C4-2B (cell line): ENCODE results near the gene CHCHD6.

ENCODE experiments used
- H3K27ac ChIP-seq: fragments of 450-650 bp; 2 replicates; pipeline ENCODE4 v1.5.1; 2017
- ZFX ChIP-seq: fragments of 450-650 bp; IDR thresholded peaks from 2 replicates; pipeline ENCODE4 v1.6.1; 2017
- TF ChIP-seq, protein P1 (sequence below): fragments of 450-650 bp; conservative IDR thresholded peaks from 2 replicates; pipeline ENCODE4 v1.5.1; 2017; ENCODE audit warnings: mild to moderate bottlenecking

Gene CHCHD6

DNA sequence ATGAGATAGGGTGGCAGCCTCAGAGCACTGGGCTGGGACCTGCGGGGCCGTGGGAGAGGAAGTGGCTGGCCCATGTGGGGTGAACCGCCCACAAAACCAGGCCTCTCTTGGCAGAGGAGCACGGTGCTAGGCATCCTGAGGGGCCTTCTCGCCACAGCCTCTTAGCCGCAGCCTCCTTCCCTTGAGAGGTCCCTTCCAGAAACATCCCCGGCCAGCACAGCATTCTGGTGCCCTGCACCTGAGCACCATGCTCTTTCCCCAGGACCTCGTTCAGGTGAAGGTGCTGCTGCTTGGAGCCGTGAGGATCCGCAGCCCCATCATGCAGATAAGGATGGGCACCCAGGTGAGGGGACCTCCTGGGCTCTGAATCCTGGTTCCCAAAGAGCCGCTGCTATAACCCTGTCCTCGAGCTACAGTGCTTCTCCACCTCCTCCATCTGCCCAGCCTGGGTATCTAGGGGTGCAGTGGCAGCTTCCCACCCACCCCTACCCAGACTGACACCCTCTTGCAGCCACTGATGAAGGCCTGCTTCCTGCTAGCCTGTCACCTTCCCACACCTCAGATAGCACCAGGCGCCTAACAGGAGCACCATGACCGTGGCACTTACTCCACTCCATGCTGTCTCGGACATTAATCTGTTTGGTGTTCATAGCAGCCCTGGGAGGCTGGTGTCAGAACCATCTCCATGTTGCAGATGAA lies 37.9 kb upstream of the CHCHD6 start:
- TF ChIP-seq, protein P1, sequence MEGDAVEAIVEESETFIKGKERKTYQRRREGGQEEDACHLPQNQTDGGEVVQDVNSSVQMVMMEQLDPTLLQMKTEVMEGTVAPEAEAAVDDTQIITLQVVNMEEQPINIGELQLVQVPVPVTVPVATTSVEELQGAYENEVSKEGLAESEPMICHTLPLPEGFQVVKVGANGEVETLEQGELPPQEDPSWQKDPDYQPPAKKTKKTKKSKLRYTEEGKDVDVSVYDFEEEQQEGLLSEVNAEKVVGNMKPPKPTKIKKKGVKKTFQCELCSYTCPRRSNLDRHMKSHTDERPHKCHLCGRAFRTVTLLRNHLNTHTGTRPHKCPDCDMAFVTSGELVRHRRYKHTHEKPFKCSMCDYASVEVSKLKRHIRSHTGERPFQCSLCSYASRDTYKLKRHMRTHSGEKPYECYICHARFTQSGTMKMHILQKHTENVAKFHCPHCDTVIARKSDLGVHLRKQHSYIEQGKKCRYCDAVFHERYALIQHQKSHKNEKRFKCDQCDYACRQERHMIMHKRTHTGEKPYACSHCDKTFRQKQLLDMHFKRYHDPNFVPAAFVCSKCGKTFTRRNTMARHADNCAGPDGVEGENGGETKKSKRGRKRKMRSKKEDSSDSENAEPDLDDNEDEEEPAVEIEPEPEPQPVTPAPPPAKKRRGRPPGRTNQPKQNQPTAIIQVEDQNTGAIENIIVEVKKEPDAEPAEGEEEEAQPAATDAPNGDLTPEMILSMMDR, result no peak
- no peak overlapping the region for H3K27ac ChIP-seq

DNA sequence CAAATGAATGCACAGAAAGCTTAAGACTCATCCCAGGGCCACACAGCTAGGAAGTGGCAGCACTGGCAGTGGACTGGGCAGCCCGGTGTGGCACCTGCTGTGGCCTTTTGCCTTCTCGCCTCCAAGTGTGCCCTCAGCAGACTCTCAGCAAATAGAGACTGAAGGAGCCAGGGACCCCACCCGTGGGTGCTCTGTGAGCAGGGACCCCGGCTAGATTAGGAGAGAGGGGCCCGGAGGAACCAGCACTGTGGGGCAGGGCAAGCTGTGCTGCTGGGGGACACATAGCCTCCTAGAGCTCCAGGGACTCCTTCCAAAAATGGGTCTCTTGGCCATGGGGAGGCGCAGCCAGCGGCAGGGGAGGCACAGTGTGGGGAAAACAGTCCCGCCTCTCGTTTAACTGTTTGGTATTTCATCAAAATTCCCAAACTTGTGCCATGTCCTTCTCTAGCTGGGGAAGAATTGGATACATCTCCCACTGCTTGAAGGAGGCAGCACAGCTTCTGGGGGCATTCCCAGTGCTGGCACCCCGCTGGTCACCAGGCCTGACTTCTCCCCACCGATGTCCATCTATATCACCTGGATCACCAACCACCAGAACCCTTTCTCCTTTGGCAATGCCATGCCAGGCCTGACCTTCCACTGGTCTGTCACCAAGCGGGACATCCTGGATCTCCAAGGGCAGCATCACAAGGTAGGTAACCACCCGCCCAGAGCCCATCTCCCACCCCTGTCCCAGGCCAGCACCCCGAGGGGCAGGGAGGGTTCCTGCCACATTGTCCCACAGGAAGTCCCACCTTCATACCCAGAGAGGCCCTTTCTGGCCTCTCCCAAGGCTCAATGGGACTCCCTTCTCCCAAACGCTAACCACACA lies 37.1 kb upstream of the CHCHD6 start:
- no peak overlapping the region for H3K27ac ChIP-seq
- TF ChIP-seq ZFX, result no peak
- TF ChIP-seq, protein P1, result no peak

DNA sequence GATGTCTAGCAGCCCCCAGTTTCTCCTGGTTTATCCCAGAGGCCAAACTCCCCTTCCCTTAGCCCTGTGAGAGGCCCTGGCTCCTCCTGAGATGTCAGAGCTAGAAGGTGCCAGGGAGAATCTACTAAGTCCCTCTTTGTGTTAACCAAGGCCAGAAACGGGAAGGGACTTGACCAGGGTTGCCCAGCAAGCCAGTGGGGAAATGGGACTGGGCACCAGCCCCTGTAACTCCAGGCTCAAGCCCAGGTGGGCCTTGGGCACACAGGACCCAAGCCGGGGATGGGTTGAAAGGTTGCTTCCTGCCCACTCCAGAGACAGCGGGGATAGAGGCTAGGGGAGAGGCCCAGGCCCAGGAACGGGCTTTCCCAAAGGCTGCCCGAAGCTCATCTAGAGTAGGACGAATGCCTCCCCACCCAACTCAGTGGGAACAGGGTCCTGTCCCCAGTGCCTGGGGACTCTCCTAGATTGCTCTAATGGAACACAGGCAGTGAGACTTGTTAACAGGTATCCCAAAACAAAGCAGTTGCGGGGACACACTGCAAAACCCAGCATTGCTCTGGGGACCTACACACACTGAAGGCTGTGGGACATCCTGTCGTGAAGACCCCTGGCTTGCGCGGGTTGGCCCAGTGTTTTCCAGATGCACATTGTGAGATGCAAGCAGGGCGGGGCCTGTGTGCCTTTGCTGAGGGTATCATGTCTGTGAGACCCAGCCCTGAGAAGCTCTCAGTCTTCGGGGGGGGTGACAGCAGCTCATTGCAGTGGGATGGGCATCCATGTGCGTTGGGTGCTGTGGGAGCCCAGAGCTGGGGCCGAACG lies 36.2 kb upstream of the CHCHD6 start:
- TF ChIP-seq, protein P1, result no peak
- no peak for TF ChIP-seq ZFX
- H3K27ac ChIP-seq, result no peak overlapping the region

DNA sequence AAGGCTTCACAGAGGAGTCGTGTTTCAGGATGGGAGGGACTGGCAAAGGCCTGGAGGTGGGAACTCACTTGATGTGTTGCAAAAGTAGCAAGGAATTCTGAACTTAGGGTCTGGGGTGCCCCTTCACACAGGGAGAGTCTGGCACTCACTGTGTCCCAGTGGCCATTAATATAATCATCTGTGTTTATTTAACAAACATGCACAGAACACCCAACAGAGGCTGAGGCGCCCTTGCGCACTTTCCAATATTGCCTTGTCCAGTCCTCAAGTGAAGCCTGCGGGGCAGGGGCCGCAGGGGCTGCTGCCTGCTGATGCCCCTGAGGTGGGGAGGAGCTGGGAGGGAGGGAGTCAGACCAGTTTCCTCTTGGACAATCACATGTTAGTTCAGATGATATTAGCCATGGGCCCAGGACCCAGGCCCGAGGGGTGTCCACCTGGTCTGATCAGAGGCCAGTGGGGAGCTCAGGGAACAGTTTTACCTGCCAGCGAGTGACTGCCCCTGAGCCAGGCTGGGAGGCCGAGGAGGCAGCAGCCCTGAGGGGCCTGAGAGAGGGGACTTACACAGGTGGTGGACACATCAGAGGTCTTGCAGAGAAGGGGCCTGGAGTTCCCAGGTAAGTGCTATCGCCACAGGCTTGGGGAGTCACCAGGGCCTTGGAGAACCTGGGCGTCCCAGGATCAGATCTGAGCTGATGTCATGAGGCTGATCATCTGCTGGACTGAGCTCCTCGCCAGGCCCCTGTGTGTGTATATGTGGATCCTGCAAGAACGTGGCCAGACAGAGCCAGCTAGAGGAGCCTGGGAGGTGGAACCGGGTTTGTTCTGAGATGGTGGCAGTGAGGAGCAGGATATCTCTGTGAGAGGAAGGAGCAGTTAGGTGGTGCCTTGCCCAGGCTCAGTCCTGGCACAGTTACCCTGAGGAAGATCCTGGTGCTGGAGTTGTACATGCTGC lies 35.3 kb upstream of the CHCHD6 start:
- no peak overlapping the region for H3K27ac ChIP-seq
- TF ChIP-seq ZFX, result no peak
- TF ChIP-seq, protein P1, result no peak

DNA sequence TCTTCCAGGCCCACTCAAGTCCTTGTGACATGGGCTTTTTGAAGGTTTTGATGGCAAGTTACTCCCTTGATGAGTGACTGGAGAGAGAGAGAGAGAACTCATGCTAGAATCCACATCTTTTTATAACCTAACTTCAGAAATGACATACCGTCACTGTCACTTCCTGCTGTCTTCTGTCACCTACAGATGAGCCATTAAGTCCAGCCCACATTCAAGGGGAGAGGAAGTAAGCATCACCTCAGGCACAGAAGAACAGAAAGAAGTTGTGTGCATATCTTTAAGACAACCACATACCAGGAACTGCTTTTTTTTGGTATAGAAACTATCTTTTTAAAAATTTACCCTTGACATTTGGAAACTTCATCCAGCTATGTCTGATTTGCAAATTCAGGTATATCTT lies 32.5 kb upstream of the CHCHD6 start:
- TF ChIP-seq ZFX, result no peak
- TF ChIP-seq, protein P1, result no peak

DNA sequence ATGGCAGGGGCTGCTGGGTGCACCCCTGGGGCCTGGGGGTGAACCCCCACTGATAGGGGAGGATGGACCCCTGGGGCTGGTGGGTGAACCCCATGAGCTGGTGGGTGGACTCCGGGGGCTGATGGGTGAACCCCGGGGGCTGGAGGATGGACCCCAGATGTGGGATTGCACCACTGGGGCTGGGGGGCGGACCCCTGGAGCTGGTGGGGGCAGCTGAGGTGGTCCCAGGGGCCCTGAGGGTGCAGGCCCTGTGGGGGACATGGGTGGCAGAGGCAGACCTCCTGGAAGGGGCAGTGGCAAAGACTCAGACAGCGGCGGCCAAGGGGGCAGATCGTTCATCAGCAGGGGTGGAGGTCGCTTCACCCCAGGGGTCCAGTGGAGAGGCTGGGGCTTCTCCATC lies 31.7 kb upstream of the CHCHD6 start:
- TF ChIP-seq, protein P1, result no peak
- no peak for TF ChIP-seq ZFX

More for the DNA sequence above, 32.5 kb upstream of the CHCHD6 start:
- no peak overlapping the region for H3K27ac ChIP-seq

More for the DNA sequence above, 31.7 kb upstream of the CHCHD6 start:
- no peak overlapping the region for H3K27ac ChIP-seq
